HEK293T (cell line): ENCODE data around the gene GNAI1.

Experiments
- ARNT ChIP-seq: fragments of 450-650 bp; IDR thresholded peaks from 2 replicates; pipeline ENCODE4 v1.6.1; 2017; ENCODE audit warnings: mild to moderate bottlenecking
- BHLHE40 ChIP-seq: fragments of 450-650 bp; IDR thresholded peaks from 2 replicates; pipeline ENCODE4 v1.6.1; 2016; ENCODE audit warnings: mild to moderate bottlenecking, moderate library complexity, borderline replicate concordance
- CTBP1 ChIP-seq: fragments of 450-650 bp; IDR thresholded peaks from 2 replicates; pipeline ENCODE4 v1.6.1; 2016; ENCODE audit warnings: borderline replicate concordance
- ELF4 ChIP-seq: fragments of 450-650 bp; IDR thresholded peaks from 2 replicates; pipeline ENCODE4 v1.6.1; 2017; ENCODE audit warnings: antibody characterized with exemption
- FOXA1 ChIP-seq: fragments of 450-650 bp; IDR thresholded peaks from 2 replicates; pipeline ENCODE4 v1.6.1; 2016; ENCODE audit warnings: mild to moderate bottlenecking
- FOXK2 ChIP-seq: fragments of 450-650 bp; IDR thresholded peaks from 2 replicates; pipeline ENCODE4 v1.6.1; 2016; ENCODE audit warnings: mild to moderate bottlenecking
- FOXM1 ChIP-seq: fragments of 450-650 bp; IDR thresholded peaks from 2 replicates; pipeline ENCODE4 v1.6.1; 2017; ENCODE audit warnings: mild to moderate bottlenecking, borderline replicate concordance
- HDGF ChIP-seq: fragments of 450-650 bp; IDR thresholded peaks from 2 replicates; pipeline ENCODE4 v1.6.1; 2017; ENCODE audit warnings: antibody characterized with exemption, borderline replicate concordance
- PKNOX1 ChIP-seq: fragments of 450-650 bp; IDR thresholded peaks from 2 replicates; pipeline ENCODE4 v1.6.1; 2016
- SP1 ChIP-seq: fragments of 450-650 bp; IDR thresholded peaks from 2 replicates; pipeline ENCODE4 v1.6.1; 2017
- SUZ12 ChIP-seq: fragments of 450-650 bp; IDR thresholded peaks from 2 replicates; pipeline ENCODE4 v1.6.1; 2016; ENCODE audit warnings: mild to moderate bottlenecking
- TARDBP ChIP-seq: fragments of 450-650 bp; IDR thresholded peaks from 2 replicates; pipeline ENCODE4 v1.6.1; 2016
- ZNF384 ChIP-seq: fragments of 450-650 bp; IDR thresholded peaks from 2 replicates; pipeline ENCODE4 v1.6.1; 2016

GRCh38 chr7:80263333-80263732, 128.7 kb downstream of the GNAI1 start:
- no peak for TF ChIP-seq FOXA1
- no peak for TF ChIP-seq PKNOX1
- TF ChIP-seq HDGF: no peak
- TF ChIP-seq TARDBP: no peak
- no peak for TF ChIP-seq ZNF384
- TF ChIP-seq BHLHE40: no peak
- TF ChIP-seq ARNT: no peak
- no peak for TF ChIP-seq FOXM1
- no peak for TF ChIP-seq SP1
- no peak for TF ChIP-seq CTBP1
- no peak for TF ChIP-seq SUZ12
- no peak for TF ChIP-seq FOXK2
- TF ChIP-seq ELF4: no peak
